RWPE1 (cell line): ENCODE data around the gene OR5H1.
"Not testable (repeated sequence)": the region's sequence is repeated elsewhere in the genome, so short reads cannot be mapped to it uniquely, and the experiment has no call there.

Experiments
- CTCF ChIA-PET: fragments of 350-600 bp; sonication (Branson Sonifier 250); formaldehyde crosslinking; extraction: SDS; loops from one replicate; lab custom pipeline; 2021; lab: Yijun Ruan, JAX
- POLR2A ChIA-PET: fragments of 400-600 bp; formaldehyde crosslinking; extraction: SDS; loops from one replicate; lab custom pipeline; 2020; ENCODE audit warnings: antibody characterized with exemption; ENCODE audit not compliant: low non-redundant PET; lab: Yijun Ruan, JAX
- DNase-seq: peaks from one replicate; pipeline ENCODE4 v3.0.0; 2012; ENCODE audit warnings: low spot score
- H3K27ac ChIP-seq: fragments of 450-650 bp; 2 replicates; pipeline ENCODE4 v1.5.1; 2017
- TF ChIP-seq, protein P1 (sequence below): fragments of 450-650 bp; conservative IDR thresholded peaks from 2 replicates; pipeline ENCODE4 v1.5.1; 2017; ENCODE audit warnings: low read depth, mild to moderate bottlenecking

The OR5H1 gene

DNA sequence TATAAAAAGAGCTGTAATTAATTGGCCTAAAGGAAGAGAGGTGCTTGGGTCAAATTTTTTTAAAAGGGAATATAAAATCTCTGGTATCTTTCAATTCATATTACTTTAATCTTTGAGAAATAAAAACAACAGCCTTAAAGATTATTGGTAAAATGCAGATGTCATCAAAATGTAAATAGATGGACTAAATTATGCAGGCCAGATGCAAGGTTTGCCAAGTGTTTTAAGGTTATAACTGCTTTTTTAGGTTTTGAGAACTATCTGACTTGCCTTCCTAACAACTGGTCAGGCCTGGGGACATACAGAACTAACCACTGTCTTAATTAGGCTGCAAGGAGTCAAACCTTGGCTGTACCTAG lies 20.0 kb upstream of the OR5H1 start:
- ChIA-PET CTCF (no interaction called here), POLR2A (no interaction called here)
- DNase-seq, result no peak
- no peak overlapping the region for H3K27ac ChIP-seq
- TF ChIP-seq, protein P1, sequence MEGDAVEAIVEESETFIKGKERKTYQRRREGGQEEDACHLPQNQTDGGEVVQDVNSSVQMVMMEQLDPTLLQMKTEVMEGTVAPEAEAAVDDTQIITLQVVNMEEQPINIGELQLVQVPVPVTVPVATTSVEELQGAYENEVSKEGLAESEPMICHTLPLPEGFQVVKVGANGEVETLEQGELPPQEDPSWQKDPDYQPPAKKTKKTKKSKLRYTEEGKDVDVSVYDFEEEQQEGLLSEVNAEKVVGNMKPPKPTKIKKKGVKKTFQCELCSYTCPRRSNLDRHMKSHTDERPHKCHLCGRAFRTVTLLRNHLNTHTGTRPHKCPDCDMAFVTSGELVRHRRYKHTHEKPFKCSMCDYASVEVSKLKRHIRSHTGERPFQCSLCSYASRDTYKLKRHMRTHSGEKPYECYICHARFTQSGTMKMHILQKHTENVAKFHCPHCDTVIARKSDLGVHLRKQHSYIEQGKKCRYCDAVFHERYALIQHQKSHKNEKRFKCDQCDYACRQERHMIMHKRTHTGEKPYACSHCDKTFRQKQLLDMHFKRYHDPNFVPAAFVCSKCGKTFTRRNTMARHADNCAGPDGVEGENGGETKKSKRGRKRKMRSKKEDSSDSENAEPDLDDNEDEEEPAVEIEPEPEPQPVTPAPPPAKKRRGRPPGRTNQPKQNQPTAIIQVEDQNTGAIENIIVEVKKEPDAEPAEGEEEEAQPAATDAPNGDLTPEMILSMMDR, result no peak

DNA sequence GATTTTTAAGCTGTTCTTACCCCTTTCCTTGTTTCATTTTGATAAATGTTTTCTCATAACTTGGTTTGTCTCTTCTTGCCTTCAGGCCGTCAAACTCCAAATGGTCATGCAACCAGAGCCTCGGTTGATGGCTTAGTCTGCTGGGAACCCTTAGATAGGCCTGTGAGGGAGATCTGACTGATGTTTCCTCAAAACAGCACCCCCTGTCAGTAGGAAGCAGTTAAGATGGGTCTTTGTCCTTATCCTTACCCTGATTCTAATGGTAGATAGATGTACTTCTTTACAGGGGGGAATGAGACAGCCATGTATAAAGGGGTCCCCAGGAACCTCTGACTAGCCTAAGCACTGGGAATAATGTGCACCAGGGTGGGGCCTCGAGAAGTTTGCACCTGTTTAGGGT lies 16.3 kb upstream of the OR5H1 start:
- POLR2A ChIA-PET, result no interaction called here
- TF ChIP-seq, protein P1, result no peak
- CTCF ChIA-PET, result interaction anchor here (0.7 kb wide), 1 partner anchor 41 kb away, joined by 3 read pairs; no protein-coding TSS in a partner anchor

DNA sequence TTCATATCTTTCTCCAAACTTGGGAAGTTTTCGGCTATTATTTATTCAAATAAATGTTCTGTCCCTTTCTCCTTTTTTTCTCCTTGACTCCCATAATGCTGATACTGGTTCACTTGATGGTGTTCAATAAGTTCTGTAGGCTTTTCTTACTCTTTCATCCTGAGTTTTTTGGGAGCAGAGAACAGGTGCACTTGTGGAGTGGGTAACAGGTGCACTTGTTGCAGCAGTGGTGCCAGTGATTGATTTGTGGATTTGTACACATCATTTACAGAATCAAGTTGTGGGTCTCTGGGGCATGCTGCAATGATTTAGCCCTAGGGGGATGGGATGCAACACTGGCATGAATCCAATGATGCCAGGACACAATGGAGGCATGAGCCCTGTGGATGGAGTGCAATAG lies 14.8 kb upstream of the OR5H1 start:
- ChIA-PET POLR2A (no interaction called here), CTCF (no interaction called here)
- DNase-seq, result no peak
- TF ChIP-seq, protein P1, result no peak
- H3K27ac ChIP-seq, result no peak overlapping the region

More for the DNA sequence above, 16.3 kb upstream of the OR5H1 start:
- no peak overlapping the region for H3K27ac ChIP-seq
- no peak for DNase-seq

DNA sequence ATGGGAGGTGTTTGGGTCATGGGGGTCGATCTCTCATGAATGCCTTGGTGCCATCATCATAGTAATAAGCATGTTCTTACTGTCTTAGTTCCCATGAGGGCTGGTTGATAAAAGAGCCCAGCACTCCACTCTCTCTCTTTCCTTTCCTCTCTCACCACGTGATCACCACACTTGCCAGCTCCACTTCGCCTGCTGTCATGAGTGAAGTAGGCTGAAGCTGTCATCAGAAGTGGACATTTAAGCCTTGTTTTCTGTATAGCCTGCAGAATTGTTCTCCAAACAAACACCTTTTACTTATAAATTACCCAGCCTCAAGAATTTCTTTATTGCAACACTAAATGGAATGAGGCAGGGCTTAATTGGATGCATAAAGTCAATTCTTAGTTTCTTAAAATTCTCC lies 6.1 kb downstream of the OR5H1 start:
- TF ChIP-seq, protein P1, result no peak
- H3K27ac ChIP-seq, result no peak overlapping the region
- no peak for DNase-seq
- ChIA-PET POLR2A (no interaction called here), CTCF (interaction anchor here (0.6 kb wide), 1 partner anchor 614 kb away, joined by 3 read pairs; no protein-coding TSS in a partner anchor)

DNA sequence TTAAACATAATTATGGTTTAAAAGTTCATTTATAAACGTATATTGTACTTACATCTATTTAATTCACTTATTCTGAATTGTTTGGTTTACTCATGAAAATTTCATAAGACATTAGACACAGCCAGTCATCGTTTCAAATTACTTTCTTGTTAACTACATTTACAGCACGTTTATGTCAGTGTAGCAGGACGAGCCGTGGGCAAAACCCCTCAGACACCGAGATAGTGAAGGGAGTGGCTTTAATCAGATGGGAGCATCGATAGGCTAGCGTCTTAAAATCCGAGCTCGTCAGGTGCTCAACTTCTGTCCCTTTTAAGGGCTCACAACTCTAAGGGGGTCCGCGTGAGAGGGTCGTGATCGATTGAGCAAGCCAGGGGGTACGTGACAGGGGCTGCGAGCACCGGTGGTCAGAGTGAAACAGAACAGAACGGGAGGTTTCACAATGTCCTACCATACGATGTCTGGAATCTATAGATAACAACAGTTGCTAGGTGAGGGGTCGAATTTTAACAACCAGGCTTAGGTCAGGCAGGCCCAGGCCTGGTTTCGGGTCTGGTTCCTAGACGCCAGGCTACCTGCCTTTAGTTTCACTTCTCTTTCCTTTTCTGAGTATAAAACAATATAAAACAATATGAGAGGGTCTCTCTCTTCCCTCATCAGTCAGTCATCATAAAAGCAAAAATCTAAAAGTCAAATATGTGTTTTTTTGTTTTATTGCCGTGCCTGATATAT lies 7.5 kb downstream of the OR5H1 start:
- H3K27ac ChIP-seq, POLR2A ChIA-PET, CTCF ChIA-PET, DNase-seq: not testable (repeated sequence)

DNA sequence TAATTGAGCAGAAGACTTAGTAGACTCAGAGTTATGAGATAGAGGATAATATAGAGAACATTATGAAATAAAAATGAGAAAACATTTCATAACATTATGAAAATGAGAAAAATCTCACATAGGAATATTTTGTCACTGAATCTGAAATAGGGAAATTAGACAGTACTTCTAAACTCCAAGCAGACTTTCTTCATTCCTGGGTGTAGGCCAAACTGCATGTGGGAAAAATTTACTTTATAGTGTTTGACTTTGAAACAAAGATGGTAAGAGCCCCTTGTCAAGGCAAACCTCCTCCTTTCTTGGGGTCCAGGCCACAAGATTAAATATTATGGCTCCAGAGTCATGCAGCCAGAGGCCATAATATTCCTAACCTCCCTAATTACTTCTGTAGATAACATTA lies 10.0 kb downstream of the OR5H1 start:
- no peak overlapping the region for H3K27ac ChIP-seq
- CTCF ChIA-PET, result no interaction called here
- POLR2A ChIA-PET, result no interaction called here
- no peak for DNase-seq
- TF ChIP-seq, protein P1, result no peak

DNA sequence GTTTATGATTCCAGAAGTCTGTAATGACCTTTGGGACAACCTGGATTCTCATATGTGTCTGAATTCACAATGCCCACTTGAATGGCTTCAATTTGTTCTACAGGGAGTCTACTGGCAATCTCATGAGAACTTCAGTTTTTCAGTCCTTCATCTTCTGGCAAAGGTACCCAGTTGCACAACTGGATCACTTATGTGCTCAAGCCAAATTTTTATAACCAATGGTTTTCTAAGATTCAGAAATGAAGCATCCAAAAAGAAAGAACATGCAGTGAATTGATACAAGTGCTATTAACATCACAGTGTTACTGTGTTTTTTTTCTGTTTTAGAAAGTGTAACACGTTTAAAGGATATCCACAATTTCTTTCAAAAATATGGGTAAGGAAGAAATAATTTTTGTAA lies 16.7 kb downstream of the OR5H1 start, which contains the start of gene OR5H14:
TSS of gene OR5H14 (plus strand) at position 301 of the 400 bp plus-strand sequence. CDS start 1,907 bp downstream, outside the sequence.
- ChIA-PET POLR2A (no interaction called here), CTCF (interaction anchor here (0.7 kb wide), 1 partner anchor 11 kb away, joined by 5 read pairs; no protein-coding TSS in a partner anchor)
- TF ChIP-seq, protein P1, result no peak
- no peak within 1 kb of the TSS for H3K27ac ChIP-seq
- no peak for DNase-seq
